HG03045 (cell line): ENCODE results near the gene PRSS12.
"Not testable (repeated sequence)": the region's sequence is repeated elsewhere in the genome, so short reads cannot be mapped to it uniquely, and the experiment has no call there.

Source experiments
- ATAC-seq: cut with Tn5 transposase; IDR thresholded peaks from one replicate; pipeline ENCODE4 v1.9.1; 2021; ENCODE audit warnings: mild to moderate bottlenecking, moderate library complexity; ENCODE audit not compliant: unreplicated experiment

The PRSS12 gene

DNA sequence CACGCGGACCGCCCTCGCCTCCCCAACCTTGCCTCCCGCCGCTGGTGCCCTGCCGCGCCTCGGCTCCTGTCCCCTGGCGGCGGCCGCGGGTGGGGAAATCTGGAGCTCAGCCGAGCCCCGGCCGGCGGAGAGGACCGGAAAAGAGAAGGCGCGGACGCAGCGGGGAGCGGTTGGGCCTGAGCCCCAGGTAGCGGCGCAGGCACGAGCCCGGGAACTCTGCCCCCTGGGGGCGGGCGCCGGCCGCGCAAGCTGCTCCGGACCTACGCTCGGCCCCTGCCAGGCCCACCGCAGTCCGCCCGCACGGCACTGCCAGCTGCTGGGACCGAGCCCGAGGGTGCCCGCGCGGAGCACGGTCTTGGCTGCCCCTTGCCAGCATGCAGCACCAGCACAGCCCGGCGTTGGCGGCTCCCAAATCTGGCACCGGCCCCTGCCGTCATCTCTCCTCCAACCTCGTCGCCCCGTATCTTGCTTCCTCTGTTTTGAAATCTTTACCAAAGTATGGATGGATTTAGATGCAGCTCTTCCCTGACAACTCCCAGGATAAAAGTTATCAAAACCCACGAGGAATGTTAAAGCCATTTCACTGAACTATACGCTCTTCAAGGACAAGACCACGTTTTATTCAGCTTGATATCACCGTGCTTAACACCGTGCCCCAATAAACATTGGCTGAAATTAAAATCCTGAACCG lies at the start of gene PRSS12:
Gene PRSS12, minus strand, starts transcription at position 161 of the 691 bp plus-strand sequence. CDS start 283 bp downstream, outside the sequence.
- peak; percentile 98 for ATAC-seq

DNA sequence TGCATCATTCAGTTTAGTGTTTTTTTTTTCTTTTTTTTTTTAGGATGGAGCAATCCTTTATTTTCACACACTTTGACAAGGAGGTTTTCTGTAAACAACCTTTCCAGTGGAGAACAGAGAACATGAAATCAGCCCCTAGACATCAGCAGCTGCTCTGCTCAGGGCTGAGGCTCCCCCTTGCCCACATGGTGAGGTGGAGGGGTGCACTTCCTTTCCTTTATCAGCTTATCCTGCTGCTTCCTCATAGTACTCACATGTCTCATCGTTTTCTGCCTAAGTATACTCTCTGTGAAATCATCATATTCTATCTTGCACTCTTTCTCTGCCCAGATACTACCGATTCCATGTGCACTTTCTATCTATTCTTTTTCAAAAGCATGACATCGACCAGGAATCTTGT lies 47.6 kb upstream of the PRSS12 start:
- ATAC-seq, result no peak

- ATAC-seq, result not testable (repeated sequence)
Measured at GRCh38 chr4:118399883-118400282, 47.1 kb upstream of the PRSS12 start.

DNA sequence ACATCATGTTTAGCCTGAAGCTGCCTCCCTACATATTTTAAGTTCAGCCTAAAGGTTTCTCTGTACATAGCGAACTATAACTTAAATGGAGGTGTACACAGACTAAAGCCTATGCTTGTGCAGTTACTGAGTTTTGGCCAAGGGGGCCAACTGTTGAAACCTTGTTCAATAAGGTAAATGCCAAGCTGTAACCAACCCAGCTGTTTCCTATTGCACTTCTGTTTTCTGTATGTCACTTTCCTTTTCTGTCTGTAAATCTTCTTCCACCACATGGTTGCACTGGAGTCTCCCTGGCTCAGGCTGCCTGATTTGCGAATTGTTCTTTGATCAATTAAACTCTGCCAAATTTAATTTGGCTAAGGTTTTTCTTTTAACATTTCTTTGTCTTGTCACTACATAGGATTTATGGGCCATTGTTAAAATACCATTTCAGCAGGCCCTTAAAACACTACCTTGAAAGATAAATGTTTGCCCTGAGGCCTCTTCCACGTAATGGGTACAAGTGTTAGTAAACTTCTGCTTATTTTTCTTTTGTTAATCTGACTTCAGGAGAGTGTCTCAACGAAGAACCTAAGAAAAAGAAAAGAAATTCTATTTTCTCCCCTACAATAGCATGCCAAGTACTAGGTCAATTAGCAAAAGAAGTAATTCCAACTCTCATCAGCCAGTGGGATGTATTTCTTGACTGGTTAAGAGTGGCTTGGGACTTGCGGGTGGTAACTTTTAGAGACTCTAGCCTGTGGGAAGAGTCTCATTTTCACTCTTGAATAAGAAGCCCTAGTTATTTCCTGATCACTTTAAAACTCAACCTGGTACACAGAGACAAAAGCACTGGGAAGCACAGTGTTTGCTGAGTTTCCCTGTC lies 45.7 kb upstream of the PRSS12 start:
- ATAC-seq, result peak; percentile 88

DNA sequence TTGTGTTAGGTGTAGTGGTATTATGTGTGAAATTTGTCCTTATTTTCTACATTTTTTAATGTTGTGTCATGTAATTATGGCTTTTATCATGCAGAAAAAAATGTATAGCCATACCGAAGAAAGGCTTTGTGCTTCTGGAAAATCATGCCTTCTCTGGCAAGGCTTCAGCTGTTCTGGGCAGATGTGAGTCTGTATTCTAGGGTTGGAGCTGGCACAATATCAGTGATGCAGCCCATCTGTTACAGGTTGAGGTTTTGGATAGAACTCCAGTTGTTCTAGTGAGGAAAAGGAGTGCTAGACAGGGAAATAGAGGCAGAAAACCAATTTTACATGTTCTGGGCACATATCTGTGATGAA lies 44.8 kb upstream of the PRSS12 start:
- ATAC-seq, result no peak

DNA sequence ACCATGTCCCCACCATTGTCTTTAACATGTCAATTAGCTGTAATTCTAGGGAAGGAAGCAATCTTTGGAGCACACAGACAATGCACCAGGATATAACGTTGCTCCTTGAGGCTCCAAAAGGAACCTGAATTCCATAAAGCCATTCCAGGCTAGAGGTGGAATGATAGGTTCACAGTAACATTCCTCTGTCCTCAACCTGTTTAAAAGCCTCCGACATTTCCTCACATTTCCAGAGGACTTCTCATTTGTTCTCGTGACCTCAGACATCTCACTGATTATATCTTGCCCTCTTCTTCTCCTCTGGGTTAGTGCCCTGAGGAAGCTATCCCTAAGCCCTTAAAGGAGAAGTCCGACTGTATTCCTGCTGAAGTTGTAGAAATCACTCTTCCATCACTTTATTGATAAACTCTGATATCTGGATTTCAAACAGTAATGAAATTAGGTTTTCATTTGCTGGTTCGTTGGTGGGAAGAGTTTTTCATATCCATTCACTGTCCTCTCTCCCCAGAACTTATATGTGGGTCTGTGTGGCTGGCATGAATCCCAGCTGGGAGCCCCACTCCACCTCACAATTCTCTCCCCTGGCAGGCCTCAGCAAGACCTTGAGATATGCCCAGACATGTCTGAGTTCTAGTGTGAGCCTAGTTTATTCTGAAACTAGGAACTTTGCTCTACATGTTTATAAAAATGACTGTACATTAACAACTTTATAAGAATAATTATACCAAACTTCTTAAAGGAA lies 44.2 kb upstream of the PRSS12 start:
- no peak for ATAC-seq

DNA sequence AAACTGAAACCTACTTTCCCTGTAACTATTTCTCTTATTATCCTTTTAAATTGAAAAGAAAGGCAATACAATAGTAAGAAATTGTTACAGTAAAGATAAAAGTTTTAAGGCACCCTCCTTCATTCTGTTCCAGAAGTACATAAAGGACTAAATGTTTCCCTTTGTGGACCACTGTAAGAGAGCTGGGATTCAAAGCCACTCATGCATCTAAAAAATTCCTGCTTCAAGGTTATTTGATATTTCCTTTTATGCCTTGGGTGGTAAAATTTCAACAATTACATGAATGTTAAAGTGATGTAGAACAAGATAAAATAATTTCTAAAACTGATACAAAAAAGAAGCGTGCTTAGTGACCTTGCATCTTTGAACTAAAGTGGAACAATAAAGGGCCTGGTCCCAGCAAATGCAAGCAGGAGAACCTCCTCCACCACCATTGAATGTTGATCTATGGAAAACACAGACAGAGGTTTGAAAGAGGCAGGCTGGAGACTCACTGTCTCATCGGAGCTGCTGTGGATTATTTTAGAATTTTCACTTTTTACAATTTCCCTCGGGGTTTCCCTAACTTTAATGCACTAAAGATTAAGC lies 42.3 kb upstream of the PRSS12 start:
- no peak for ATAC-seq

DNA sequence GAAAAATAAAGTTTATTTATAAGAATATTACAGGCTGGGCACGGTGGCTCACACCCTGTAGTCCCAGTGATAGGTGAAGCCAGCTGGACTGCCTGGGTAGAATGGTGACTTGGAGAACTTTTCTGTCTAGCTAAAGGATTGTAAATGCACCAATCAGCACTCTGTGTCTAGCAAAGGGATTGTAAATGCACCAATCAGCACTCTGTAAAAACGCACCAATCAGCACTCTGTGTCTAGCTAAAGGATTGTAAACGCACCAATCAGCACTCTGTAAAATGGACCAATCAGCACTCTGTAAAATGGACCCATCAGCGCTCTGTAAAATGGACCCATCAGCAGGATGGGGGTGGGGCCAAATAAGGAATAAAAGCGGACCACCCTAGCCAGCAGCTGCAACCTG lies 39.7 kb upstream of the PRSS12 start:
- ATAC-seq, result not testable (repeated sequence)

- no peak for ATAC-seq
Measured at GRCh38 chr4:118390121-118390520, 37.3 kb upstream of the PRSS12 start.

- no peak for ATAC-seq
Measured at GRCh38 chr4:118389721-118390120, 36.9 kb upstream of the PRSS12 start.

GRCh38 chr4:118388606-118389005 lies 35.8 kb upstream of the PRSS12 start:
- no peak for ATAC-seq

DNA sequence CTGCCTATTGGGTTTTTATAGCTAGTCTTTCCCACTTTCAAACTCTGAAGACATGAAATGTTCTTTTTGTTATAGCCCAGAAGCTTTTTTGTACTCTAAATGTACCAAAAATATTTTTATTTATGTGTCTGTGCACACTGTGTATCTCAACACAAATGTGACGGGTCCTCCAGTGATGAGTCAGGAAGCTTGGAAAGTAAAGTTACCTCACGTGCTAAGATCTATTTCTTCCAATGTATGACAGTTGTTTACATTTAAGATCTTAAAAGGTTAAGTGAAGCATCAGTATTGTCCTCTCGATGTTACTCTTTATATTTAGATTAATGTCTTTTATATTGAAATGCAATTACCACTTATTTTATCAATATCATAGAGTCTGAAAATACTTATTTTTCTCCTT lies 29.1 kb upstream of the PRSS12 start:
- ATAC-seq, result no peak

- no peak for ATAC-seq
Measured at GRCh38 chr4:118373614-118374255, 20.9 kb upstream of the PRSS12 start.

DNA sequence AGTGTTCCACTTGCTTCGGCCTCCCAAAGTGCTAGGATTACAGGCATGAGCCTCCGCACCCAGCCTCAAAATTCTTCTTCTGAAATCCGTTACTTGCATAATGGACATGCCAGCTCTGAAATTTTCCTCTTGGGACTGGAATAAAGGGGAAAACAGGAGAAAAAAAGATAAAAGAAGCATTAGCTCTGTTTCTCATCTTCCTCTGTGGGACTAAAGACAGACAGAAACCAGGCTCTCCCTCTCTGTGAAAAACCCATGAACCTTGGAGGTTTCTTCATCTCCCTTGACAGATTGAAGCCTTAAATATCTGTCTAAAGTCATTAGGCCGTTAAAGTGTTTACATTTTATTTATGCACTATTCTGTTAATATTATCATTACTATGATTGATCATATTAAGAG lies 19.4 kb upstream of the PRSS12 start:
- ATAC-seq, result no peak

- ATAC-seq, result no peak
Measured at GRCh38 chr4:118369231-118369630, 16.4 kb upstream of the PRSS12 start.

- no peak for ATAC-seq
Measured at GRCh38 chr4:118367872-118368271, 15.1 kb upstream of the PRSS12 start.

- no peak for ATAC-seq
Measured at GRCh38 chr4:118367361-118367760, 14.6 kb upstream of the PRSS12 start.

DNA sequence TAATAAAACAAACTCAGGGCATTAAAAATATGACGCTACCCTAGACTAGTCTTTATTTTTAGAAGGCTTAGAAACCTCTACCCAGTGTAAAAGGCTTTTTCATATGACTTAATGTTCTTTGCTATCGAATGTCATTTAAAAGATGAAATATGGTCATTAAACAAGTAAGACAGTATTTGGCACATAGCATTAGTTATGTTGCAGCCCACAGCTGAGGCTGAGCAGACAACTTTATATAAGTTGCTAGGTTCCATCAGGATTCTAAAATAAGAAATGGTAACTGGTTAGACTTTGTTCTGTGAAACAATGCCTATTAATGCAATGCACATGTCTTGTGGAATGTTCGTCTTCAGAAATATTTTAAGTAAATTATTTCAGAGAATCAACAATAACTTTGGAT lies 10.4 kb upstream of the PRSS12 start:
- ATAC-seq, result no peak

- no peak for ATAC-seq
Measured at GRCh38 chr4:118361192-118361591, 8.4 kb upstream of the PRSS12 start.

DNA sequence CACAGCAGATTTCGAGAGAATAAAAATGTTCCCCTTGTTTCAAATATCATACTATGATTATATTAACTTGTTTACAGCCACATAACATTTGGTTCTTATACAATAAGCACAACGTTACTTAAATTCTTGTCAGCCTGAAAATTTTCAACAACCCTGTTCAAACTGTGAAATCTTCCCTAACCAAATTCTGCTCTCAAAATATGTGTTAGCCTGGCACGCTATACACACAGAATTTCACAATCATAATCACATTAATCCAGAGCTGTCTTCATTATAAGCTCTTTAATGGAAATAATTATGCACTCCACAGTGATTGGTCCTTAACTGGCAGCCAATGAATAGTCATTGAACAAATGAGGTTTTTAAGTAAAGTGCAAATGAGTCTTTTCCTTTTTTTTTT lies 7.3 kb upstream of the PRSS12 start:
- no peak for ATAC-seq

- no peak for ATAC-seq
Measured at GRCh38 chr4:118357601-118358000, 4.8 kb upstream of the PRSS12 start.
